ENCODE measurements around the gene ETFB.
A peak's percentile ranks its signal among the peaks of the same experiment; 100 is the strongest.
"Not testable (repeated sequence)": the region's sequence is repeated elsewhere in the genome, so short reads cannot be mapped to it uniquely, and the experiment has no call there.

The ETFB gene

GRCh38 chr19:51365965-51366388, at the start of gene ETFB:
ETFB (minus strand) TSS chr19:51366388; CDS start chr19:51366326, 62 bp downstream.
- peak within 1 kb of the TSS; percentile 98 for H3K27ac ChIP-seq (ENCODE audit: low read length)
- peak within 1 kb of the TSS; percentile 89 for H3K9ac ChIP-seq (ENCODE audit: low read depth, low read length)

GRCh38 chr19:51415187-51415586, 49.0 kb upstream of the ETFB start:
- no peaks in the 10 kb centered on the region for H3K36me3 ChIP-seq (ENCODE audit: insufficient read depth, low read depth, low read length)
- no peaks in the 10 kb centered on the region for H3K9me3 ChIP-seq (ENCODE audit: insufficient read depth, low read depth, low read length)
- H3K4me3 ChIP-seq (ENCODE audit: low read length) = no peak overlapping the region
- no peak overlapping the region for H3K27ac ChIP-seq (ENCODE audit: low read length)
- H3K4me1 ChIP-seq (ENCODE audit: insufficient read depth, low read length) = peaks cover 3% of the 10 kb centered on the region; the same call in 1 of the 2 replicates
- H3K9ac ChIP-seq (ENCODE audit: low read depth, low read length) = no peak overlapping the region
- peaks cover 6% of the 10 kb centered on the region; the same call in 1 of the 2 replicates for H3K27me3 ChIP-seq (ENCODE audit: insufficient read depth, low read length)

More at GRCh38 chr19:51365965-51366388, at the start of gene ETFB:
- Histone ChIP-seq H3K4me3 (ENCODE audit: low read length) (peak within 1 kb of the TSS; percentile 97), H3K9me3 (ENCODE audit: insufficient read depth, low read depth, low read length) (no peaks in the 10 kb centered on the region), H3K27me3 (ENCODE audit: insufficient read depth, low read length) (no peaks in the 10 kb centered on the region), H3K4me1 (ENCODE audit: insufficient read depth, low read length) (peaks cover 15% of the 10 kb centered on the region), H3K36me3 (ENCODE audit: insufficient read depth, low read depth, low read length) (no peaks in the 10 kb centered on the region)

- Histone ChIP-seq H3K27me3 (ENCODE audit: insufficient read depth, low read length) (no peaks in the 10 kb centered on the region), H3K4me1 (ENCODE audit: insufficient read depth, low read length) (peaks cover 11% of the 10 kb centered on the region; the same call in 1 of the 2 replicates), H3K9me3 (ENCODE audit: insufficient read depth, low read depth, low read length) (no peaks in the 10 kb centered on the region; the same call in 1 of the 2 replicates), H3K27ac (ENCODE audit: low read length) (no peak overlapping the region), H3K36me3 (ENCODE audit: insufficient read depth, low read depth, low read length) (no peaks in the 10 kb centered on the region), H3K4me3 (ENCODE audit: low read length) (no peak overlapping the region), H3K9ac (ENCODE audit: low read depth, low read length) (no peak overlapping the region)
These were observed 45.0 kb upstream of the ETFB start for GRCh38 chr19:51410950-51411748.

- H3K9me3 ChIP-seq (ENCODE audit: insufficient read depth, low read depth, low read length) = no peaks in the 10 kb centered on the region; the same call in 1 of the 2 replicates
- no peak overlapping the region for H3K4me3 ChIP-seq (ENCODE audit: low read length)
- H3K27ac ChIP-seq (ENCODE audit: low read length) = no peak overlapping the region
- H3K36me3 ChIP-seq (ENCODE audit: insufficient read depth, low read depth, low read length) = peaks cover 8% of the 10 kb centered on the region; the same call in 1 of the 2 replicates
- peaks cover 11% of the 10 kb centered on the region; the same call in 1 of the 2 replicates for H3K4me1 ChIP-seq (ENCODE audit: insufficient read depth, low read length)
- peak overlapping the region; percentile 1; the same call in 1 of the 2 replicates for H3K9ac ChIP-seq (ENCODE audit: low read depth, low read length)
- no peaks in the 10 kb centered on the region for H3K27me3 ChIP-seq (ENCODE audit: insufficient read depth, low read length)
These were observed 41.4 kb upstream of the ETFB start for GRCh38 chr19:51407511-51408131.

- Histone ChIP-seq H3K36me3 (ENCODE audit: insufficient read depth, low read depth, low read length) (peaks cover 13% of the 10 kb centered on the region; the same call in 1 of the 2 replicates), H3K9me3 (ENCODE audit: insufficient read depth, low read depth, low read length) (peaks cover 18% of the 10 kb centered on the region), H3K27me3 (ENCODE audit: insufficient read depth, low read length) (no peaks in the 10 kb centered on the region), H3K9ac (ENCODE audit: low read depth, low read length) (no peak overlapping the region), H3K4me3 (ENCODE audit: low read length) (no peak overlapping the region), H3K4me1 (ENCODE audit: insufficient read depth, low read length) (no peaks in the 10 kb centered on the region), H3K27ac (ENCODE audit: low read length) (no peak overlapping the region)
These were observed 35.9 kb upstream of the ETFB start for GRCh38 chr19:51402117-51402516.

GRCh38 chr19:51399936-51400335, 33.7 kb upstream of the ETFB start:
- Histone ChIP-seq H3K9me3 (ENCODE audit: insufficient read depth, low read depth, low read length) (peaks cover 18% of the 10 kb centered on the region), H3K36me3 (ENCODE audit: insufficient read depth, low read depth, low read length) (peaks cover 13% of the 10 kb centered on the region; the same call in 1 of the 2 replicates)
- H3K4me3 ChIP-seq (ENCODE audit: low read length); H3K27ac ChIP-seq (ENCODE audit: low read length); H3K9ac ChIP-seq (ENCODE audit: low read depth, low read length); H3K27me3 ChIP-seq (ENCODE audit: insufficient read depth, low read length); H3K4me1 ChIP-seq (ENCODE audit: insufficient read depth, low read length): not testable (repeated sequence)

- no peak overlapping the region for H3K9ac ChIP-seq (ENCODE audit: low read depth, low read length)
- no peak overlapping the region for H3K4me3 ChIP-seq (ENCODE audit: low read length)
These were observed 33.0 kb upstream of the ETFB start for GRCh38 chr19:51399231-51399630.

GRCh38 chr19:51398096-51398704, 32.0 kb upstream of the ETFB start:
- Histone ChIP-seq H3K9ac (ENCODE audit: low read depth, low read length) (no peak overlapping the region), H3K9me3 (ENCODE audit: insufficient read depth, low read depth, low read length) (peaks cover 18% of the 10 kb centered on the region), H3K4me1 (ENCODE audit: insufficient read depth, low read length) (no peaks in the 10 kb centered on the region), H3K27ac (ENCODE audit: low read length) (no peak overlapping the region), H3K4me3 (ENCODE audit: low read length) (no peak overlapping the region), H3K36me3 (ENCODE audit: insufficient read depth, low read depth, low read length) (peaks cover 8% of the 10 kb centered on the region; the same call in 1 of the 2 replicates), H3K27me3 (ENCODE audit: insufficient read depth, low read length) (no peaks in the 10 kb centered on the region)

More at GRCh38 chr19:51399231-51399630, 33.0 kb upstream of the ETFB start:
- H3K27ac ChIP-seq (ENCODE audit: low read length) = no peak overlapping the region
- peaks cover 13% of the 10 kb centered on the region; the same call in 1 of the 2 replicates for H3K36me3 ChIP-seq (ENCODE audit: insufficient read depth, low read depth, low read length)
- peaks cover 18% of the 10 kb centered on the region for H3K9me3 ChIP-seq (ENCODE audit: insufficient read depth, low read depth, low read length)
- H3K4me1 ChIP-seq (ENCODE audit: insufficient read depth, low read length) = no peaks in the 10 kb centered on the region
- no peaks in the 10 kb centered on the region for H3K27me3 ChIP-seq (ENCODE audit: insufficient read depth, low read length)

GRCh38 chr19:51397453-51397852, 31.3 kb upstream of the ETFB start:
- H3K4me3 ChIP-seq (ENCODE audit: low read length); H3K36me3 ChIP-seq (ENCODE audit: insufficient read depth, low read depth, low read length); H3K4me1 ChIP-seq (ENCODE audit: insufficient read depth, low read length); H3K9ac ChIP-seq (ENCODE audit: low read depth, low read length); H3K27me3 ChIP-seq (ENCODE audit: insufficient read depth, low read length); H3K27ac ChIP-seq (ENCODE audit: low read length): not testable (repeated sequence)
- H3K9me3 ChIP-seq (ENCODE audit: insufficient read depth, low read depth, low read length) = peaks cover 17% of the 10 kb centered on the region

- no peak overlapping the region for H3K4me3 ChIP-seq (ENCODE audit: low read length)
- H3K9me3 ChIP-seq (ENCODE audit: insufficient read depth, low read depth, low read length) = peaks cover 6% of the 10 kb centered on the region; the same call in 1 of the 2 replicates
- no peaks in the 10 kb centered on the region for H3K4me1 ChIP-seq (ENCODE audit: insufficient read depth, low read length)
- H3K27ac ChIP-seq (ENCODE audit: low read length) = no peak overlapping the region
- H3K27me3 ChIP-seq (ENCODE audit: insufficient read depth, low read length) = no peaks in the 10 kb centered on the region
- H3K9ac ChIP-seq (ENCODE audit: low read depth, low read length) = no peak overlapping the region
- no peaks in the 10 kb centered on the region for H3K36me3 ChIP-seq (ENCODE audit: insufficient read depth, low read depth, low read length)
These were observed 30.0 kb upstream of the ETFB start for GRCh38 chr19:51396175-51396574.

- peak overlapping the region; percentile 95 for H3K27ac ChIP-seq (ENCODE audit: low read length)
- no peaks in the 10 kb centered on the region for H3K27me3 ChIP-seq (ENCODE audit: insufficient read depth, low read length)
- no peaks in the 10 kb centered on the region for H3K9me3 ChIP-seq (ENCODE audit: insufficient read depth, low read depth, low read length)
- H3K4me1 ChIP-seq (ENCODE audit: insufficient read depth, low read length) = no peaks in the 10 kb centered on the region; the same call in 1 of the 2 replicates
- H3K4me3 ChIP-seq (ENCODE audit: low read length) = peak overlapping the region; percentile 97
- H3K36me3 ChIP-seq (ENCODE audit: insufficient read depth, low read depth, low read length) = no peaks in the 10 kb centered on the region
- H3K9ac ChIP-seq (ENCODE audit: low read depth, low read length) = peak overlapping the region; percentile 100
These were observed 28.1 kb upstream of the ETFB start for GRCh38 chr19:51394050-51394836.
